PFSK-1 (cell line): ENCODE measurements around the gene POU6F2.

Experiments
- FOXP2 ChIP-seq: optimal IDR thresholded peaks from 2 replicates; pipeline ENCODE3; 2011; ENCODE audit warnings: borderline replicate concordance, control low read depth, inconsistent platforms; ENCODE audit not compliant: insufficient read depth; ENCODE audit errors: extremely low read length, extremely low read depth
- POLR2AphosphoS5 ChIP-seq: IDR thresholded peaks from 2 replicates; pipeline ENCODE4 v1.6.1; 2012; ENCODE audit warnings: low read depth, mild to moderate bottlenecking, control low read depth, low read length, moderate library complexity
- REST ChIP-seq, 2 experiments: IDR thresholded peaks; 2 replicates each; pipeline versions ENCODE4 v1.6.1 to v1.8.0; 2011 to 2012; ENCODE audit warnings: low read depth in 2 of 2, low read length in 2 of 2, control low read depth in 1 of 2, inconsistent platforms in 1 of 2, mild to moderate bottlenecking in 1 of 2, moderate library complexity in 1 of 2; ENCODE audit not compliant: insufficient read depth in 1 of 2
- SIN3A ChIP-seq: IDR thresholded peaks from 2 replicates; pipeline ENCODE4 v1.6.1; 2012; ENCODE audit warnings: mild to moderate bottlenecking, low read length, moderate library complexity, borderline replicate concordance; ENCODE audit not compliant: insufficient read depth
- TAF1 ChIP-seq: IDR thresholded peaks from 2 replicates; pipeline ENCODE4 v1.6.1; 2012; ENCODE audit warnings: low read length, control low read depth, borderline replicate concordance; ENCODE audit not compliant: insufficient read depth

The POU6F2 gene

GRCh38 chr7:39504963-39505362 is 527.3 kb downstream of the POU6F2 start:
- TF ChIP-seq POLR2AphosphoS5 (no peak), REST (IDR thresholded peaks at IDR 0.05; ENCODE audit: insufficient read depth in 1 of 2, low read depth in 2 of 2, low read length in 2 of 2) (no peak), SIN3A (no peak), FOXP2 (no peak), TAF1 (no peak)

GRCh38 chr7:39507866-39508551 is 530.3 kb downstream of the POU6F2 start:
- TF ChIP-seq TAF1 (no peak), SIN3A (no peak), REST (IDR thresholded peaks at IDR 0.05; ENCODE audit: insufficient read depth in 1 of 2, low read depth in 2 of 2, low read length in 2 of 2) (no peak), POLR2AphosphoS5 (no peak), FOXP2 (no peak)

- TF ChIP-seq SIN3A (no peak), REST (IDR thresholded peaks at IDR 0.05; ENCODE audit: insufficient read depth in 1 of 2, low read depth in 2 of 2, low read length in 2 of 2) (no peak), TAF1 (no peak), FOXP2 (no peak), POLR2AphosphoS5 (no peak)
Measured at GRCh38 chr7:39509436-39509835, 531.7 kb downstream of the POU6F2 start.

- TF ChIP-seq REST (IDR thresholded peaks at IDR 0.05; ENCODE audit: insufficient read depth in 1 of 2, low read depth in 2 of 2, low read length in 2 of 2): no peak
- TF ChIP-seq TAF1: no peak
- no peak for TF ChIP-seq FOXP2
- no peak for TF ChIP-seq SIN3A
- no peak for TF ChIP-seq POLR2AphosphoS5
Measured at GRCh38 chr7:39509912-39510311, 532.2 kb downstream of the POU6F2 start.
